ENCODE measurements around the gene GNG10. TPM values are rescaled to one million over a fixed set of nuclear protein-coding genes. Genes with fewer than 3 reads are reported as not detected.

The GNG10 gene
- total RNA-seq, 2 donors from 2014 or later, result 12.3 to 31.9 TPM

DNA sequence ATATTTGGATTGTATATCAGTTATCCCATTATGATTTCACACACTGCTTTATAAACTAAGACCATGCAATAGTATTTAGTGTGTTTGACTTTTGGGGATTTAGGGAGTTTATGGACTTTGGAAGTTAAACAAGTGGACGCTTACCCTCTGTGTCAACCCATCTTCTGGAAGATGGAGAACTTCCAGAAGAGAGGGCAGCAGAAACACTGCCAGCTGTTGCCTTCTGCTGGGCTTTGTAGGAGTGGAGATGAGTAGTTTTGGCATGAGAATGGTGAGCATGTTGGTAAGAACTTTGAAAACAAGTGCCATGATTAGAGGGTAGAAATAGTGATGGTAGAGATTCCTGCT is 28.0 kb upstream of the GNG10 start:
- peaks cover 49% of the 10 kb centered on the region for H3K36me3 Mint-ChIP-seq (ENCODE audit: low read depth)
- H3K4me1 Mint-ChIP-seq, result peaks cover 35% of the 10 kb centered on the region
- peak overlapping the region; percentile 93 for H3K27ac Mint-ChIP-seq
- H3K4me3 Mint-ChIP-seq, result peak overlapping the region; percentile 96
- no peaks in the 10 kb centered on the region for H3K9me3 Mint-ChIP-seq
- H3K27me3 Mint-ChIP-seq, result no peaks in the 10 kb centered on the region
- ATAC-seq (replicated peaks), result no peak

DNA sequence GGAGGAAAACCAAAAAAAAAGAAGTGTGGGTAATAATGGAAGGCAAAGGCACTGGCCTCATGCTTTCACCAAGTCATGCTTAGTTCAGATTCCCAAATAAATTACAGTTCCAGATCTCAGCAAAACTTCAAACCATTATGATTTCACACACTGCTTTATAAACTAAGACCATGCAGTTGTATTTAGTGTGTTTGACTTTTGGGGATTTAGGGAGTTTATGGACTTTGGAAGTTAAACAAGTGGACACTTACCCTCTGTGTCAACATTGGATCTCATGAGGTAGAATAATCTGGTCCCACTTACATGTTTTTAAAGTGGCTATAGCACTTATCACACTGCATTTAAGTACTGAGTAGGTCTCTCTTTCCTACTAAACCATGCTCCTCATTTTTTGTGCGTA is 26.5 kb upstream of the GNG10 start:
- H3K4me3 Mint-ChIP-seq, result peak overlapping the region; percentile 96
- peaks cover 35% of the 10 kb centered on the region for H3K4me1 Mint-ChIP-seq
- H3K36me3 Mint-ChIP-seq (ENCODE audit: low read depth), result peaks cover 49% of the 10 kb centered on the region
- no peaks in the 10 kb centered on the region for H3K9me3 Mint-ChIP-seq
- no peaks in the 10 kb centered on the region for H3K27me3 Mint-ChIP-seq
- H3K27ac Mint-ChIP-seq, result no peak overlapping the region
- no peak for ATAC-seq (replicated peaks)

GRCh38 chr9:111637421-111637950 is 23.9 kb upstream of the GNG10 start:
- Mint-ChIP-seq H3K27ac (no peak overlapping the region), H3K36me3 (ENCODE audit: low read depth) (peaks cover 31% of the 10 kb centered on the region), H3K27me3 (no peaks in the 10 kb centered on the region), H3K4me3 (no peak overlapping the region), H3K9me3 (no peaks in the 10 kb centered on the region), H3K4me1 (peaks cover 31% of the 10 kb centered on the region)
- no peak for ATAC-seq (replicated peaks)

- Mint-ChIP-seq H3K27me3 (no peaks in the 10 kb centered on the region), H3K9me3 (no peaks in the 10 kb centered on the region), H3K4me3 (no peak overlapping the region), H3K36me3 (ENCODE audit: low read depth) (peaks cover 63% of the 10 kb centered on the region), H3K4me1 (no peaks in the 10 kb centered on the region), H3K27ac (no peak overlapping the region)
- ATAC-seq (replicated peaks), result no peak
These were observed 17.1 kb upstream of the GNG10 start for GRCh38 chr9:111644195-111644772.

- no peak overlapping the region for H3K27ac Mint-ChIP-seq
- peaks cover 78% of the 10 kb centered on the region for H3K36me3 Mint-ChIP-seq (ENCODE audit: low read depth)
- H3K4me1 Mint-ChIP-seq, result no peaks in the 10 kb centered on the region
- no peaks in the 10 kb centered on the region for H3K9me3 Mint-ChIP-seq
- H3K4me3 Mint-ChIP-seq, result no peak overlapping the region
- no peaks in the 10 kb centered on the region for H3K27me3 Mint-ChIP-seq
- no peak for ATAC-seq (replicated peaks)
These were observed 15.6 kb upstream of the GNG10 start for GRCh38 chr9:111645806-111646205.

DNA sequence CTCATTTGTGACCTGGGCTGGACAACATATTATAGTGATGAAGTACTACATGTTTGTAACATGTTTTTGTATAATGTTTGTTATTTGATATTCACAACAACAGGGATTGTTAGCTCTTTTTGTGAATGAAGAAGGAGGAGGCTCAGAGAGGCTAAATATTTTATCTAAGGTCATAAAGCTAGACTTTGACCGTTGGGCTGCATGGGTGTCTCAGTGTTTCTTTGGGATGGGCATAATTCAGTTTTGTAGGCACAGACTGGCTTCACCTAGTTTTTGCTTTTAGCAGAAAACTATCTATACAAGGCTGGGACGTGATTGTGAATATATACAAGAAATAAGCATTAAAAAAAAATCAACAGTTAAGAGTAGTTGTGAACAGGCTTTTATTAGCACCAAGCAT is 15.0 kb upstream of the GNG10 start:
- H3K4me1 Mint-ChIP-seq, result no peaks in the 10 kb centered on the region
- ATAC-seq (replicated peaks), result no peak
- no peak overlapping the region for H3K4me3 Mint-ChIP-seq
- H3K27ac Mint-ChIP-seq, result no peak overlapping the region
- H3K9me3 Mint-ChIP-seq, result no peaks in the 10 kb centered on the region
- H3K27me3 Mint-ChIP-seq, result no peaks in the 10 kb centered on the region
- peaks cover 82% of the 10 kb centered on the region for H3K36me3 Mint-ChIP-seq (ENCODE audit: low read depth)

- Mint-ChIP-seq H3K36me3 (ENCODE audit: low read depth) (peaks cover 81% of the 10 kb centered on the region), H3K4me1 (no peaks in the 10 kb centered on the region), H3K4me3 (no peak overlapping the region), H3K27me3 (no peaks in the 10 kb centered on the region), H3K27ac (no peak overlapping the region), H3K9me3 (no peaks in the 10 kb centered on the region)
- no peak for ATAC-seq (replicated peaks)
These were observed 13.3 kb upstream of the GNG10 start for GRCh38 chr9:111648066-111648465.

GRCh38 chr9:111649016-111649415 is 12.4 kb upstream of the GNG10 start:
- Mint-ChIP-seq H3K4me3 (no peak overlapping the region), H3K9me3 (no peaks in the 10 kb centered on the region), H3K27ac (no peak overlapping the region)

GRCh38 chr9:111657051-111657450 is 4.4 kb upstream of the GNG10 start:
- ATAC-seq (replicated peaks), result no peak
- no peak overlapping the region for H3K4me3 Mint-ChIP-seq
- H3K27me3 Mint-ChIP-seq, result no peaks in the 10 kb centered on the region
- no peaks in the 10 kb centered on the region for H3K9me3 Mint-ChIP-seq
- H3K27ac Mint-ChIP-seq, result no peak overlapping the region
- H3K4me1 Mint-ChIP-seq, result peaks cover under 1% of the 10 kb centered on the region
- peaks cover 27% of the 10 kb centered on the region for H3K36me3 Mint-ChIP-seq (ENCODE audit: low read depth)

More at GRCh38 chr9:111649016-111649415, 12.4 kb upstream of the GNG10 start:
- no peak for ATAC-seq (replicated peaks)
- peaks cover 81% of the 10 kb centered on the region for H3K36me3 Mint-ChIP-seq (ENCODE audit: low read depth)
- H3K27me3 Mint-ChIP-seq, result no peaks in the 10 kb centered on the region
- H3K4me1 Mint-ChIP-seq, result no peaks in the 10 kb centered on the region

- peaks cover 25% of the 10 kb centered on the region for H3K36me3 Mint-ChIP-seq (ENCODE audit: low read depth)
- no peaks in the 10 kb centered on the region for H3K9me3 Mint-ChIP-seq
- H3K4me1 Mint-ChIP-seq, result peaks cover 17% of the 10 kb centered on the region
- H3K4me3 Mint-ChIP-seq, result no peak overlapping the region
- no peaks in the 10 kb centered on the region for H3K27me3 Mint-ChIP-seq
- no peak overlapping the region for H3K27ac Mint-ChIP-seq
- ATAC-seq (replicated peaks), result no peak
These were observed 2.5 kb upstream of the GNG10 start for GRCh38 chr9:111658943-111659342.

DNA sequence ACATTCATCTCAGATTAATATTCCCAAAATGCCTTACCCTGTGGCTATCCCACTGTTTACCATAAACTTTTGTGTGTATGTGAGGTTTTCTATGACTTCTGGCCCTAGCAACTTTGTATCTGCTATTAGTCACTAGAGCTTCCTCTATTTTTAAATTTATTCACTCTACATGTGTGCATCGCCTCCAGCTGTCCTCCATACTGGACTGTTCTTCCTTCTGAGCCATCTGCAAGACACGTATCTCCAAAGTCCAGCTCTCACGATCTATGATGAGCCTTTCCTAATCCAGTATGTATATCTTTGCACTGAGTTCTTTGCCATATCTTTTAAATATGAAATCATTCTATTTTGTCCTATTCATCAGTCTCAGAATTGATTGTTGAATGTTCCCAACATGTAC is 1.7 kb upstream of the GNG10 start:
- Mint-ChIP-seq H3K27ac (no peak overlapping the region), H3K9me3 (no peaks in the 10 kb centered on the region), H3K36me3 (ENCODE audit: low read depth) (peaks cover 24% of the 10 kb centered on the region), H3K4me3 (no peak overlapping the region), H3K27me3 (no peaks in the 10 kb centered on the region), H3K4me1 (peaks cover 21% of the 10 kb centered on the region)
- ATAC-seq (replicated peaks), result no peak

- Mint-ChIP-seq H3K27ac (peak overlapping the region; percentile 81), H3K9me3 (no peaks in the 10 kb centered on the region), H3K4me3 (peak overlapping the region; percentile 87), H3K27me3 (no peaks in the 10 kb centered on the region), H3K36me3 (ENCODE audit: low read depth) (peaks cover 25% of the 10 kb centered on the region), H3K4me1 (peaks cover 22% of the 10 kb centered on the region)
- peak; percentile 45 for ATAC-seq (replicated peaks)
These were observed 557 bp downstream of the GNG10 start for GRCh38 chr9:111661802-111662521.

DNA sequence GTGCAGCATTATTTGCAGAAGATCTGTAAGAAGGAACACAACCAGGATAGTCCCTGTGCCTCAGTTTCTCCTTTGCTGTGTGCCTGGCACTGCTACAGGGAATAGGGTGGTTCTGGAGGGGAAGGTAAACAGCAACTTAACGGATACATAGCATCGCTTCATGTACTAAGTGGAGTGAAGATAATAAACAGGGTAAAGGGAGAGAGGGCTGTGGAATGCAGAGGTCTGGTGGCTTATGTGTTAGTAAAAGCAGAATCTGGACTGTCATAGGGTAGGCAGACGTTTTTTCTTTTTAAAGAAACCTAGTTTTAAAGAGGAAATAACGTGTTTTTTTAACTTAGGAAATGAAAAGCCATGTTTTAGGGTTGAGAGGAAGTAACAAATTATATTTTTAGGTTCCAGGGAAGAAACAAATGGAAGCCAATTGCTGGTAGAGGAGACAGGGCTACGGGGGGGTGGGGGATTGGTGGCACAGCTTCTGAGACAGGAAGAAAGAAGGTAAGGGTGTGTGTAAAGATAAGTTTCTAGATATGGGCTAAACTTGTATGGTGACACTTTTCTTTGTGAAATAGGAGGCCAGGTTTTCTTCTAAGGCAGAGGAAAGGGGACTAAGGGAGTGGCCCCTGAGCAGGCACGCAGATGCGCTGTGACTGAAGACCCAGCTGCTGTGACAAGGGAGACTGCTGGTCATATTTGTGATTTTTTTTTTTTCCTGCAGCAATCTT is 1.3 kb downstream of the GNG10 start:
- Mint-ChIP-seq H3K27ac (peak overlapping the region; percentile 81), H3K36me3 (ENCODE audit: low read depth) (peaks cover 33% of the 10 kb centered on the region), H3K27me3 (no peaks in the 10 kb centered on the region), H3K4me1 (peaks cover 22% of the 10 kb centered on the region), H3K9me3 (no peaks in the 10 kb centered on the region), H3K4me3 (peak overlapping the region; percentile 87)
- ATAC-seq (replicated peaks), result peak; percentile 0

GRCh38 chr9:111663301-111663823 is 2.0 kb downstream of the GNG10 start:
- H3K27me3 Mint-ChIP-seq, result no peaks in the 10 kb centered on the region
- H3K9me3 Mint-ChIP-seq, result no peaks in the 10 kb centered on the region
- peaks cover 39% of the 10 kb centered on the region for H3K36me3 Mint-ChIP-seq (ENCODE audit: low read depth)
- peak overlapping the region; percentile 81 for H3K27ac Mint-ChIP-seq
- no peak for ATAC-seq (replicated peaks)
- H3K4me1 Mint-ChIP-seq, result peaks cover 22% of the 10 kb centered on the region
- peak overlapping the region; percentile 87 for H3K4me3 Mint-ChIP-seq

All from activated T-helper 17 cell treated with anti-CD3 and anti-CD28 coated beads, Interleukin-2, amount 50 U/mL, for 72 hours (primary cell).